Parathyroid adenoma (tissue), 2 donors: ENCODE data around the gene DCAF15.
A peak's percentile ranks its signal among the peaks of the same experiment; 100 is the strongest.

Source experiments
- H2AFZ ChIP-seq: fragments of 300-600 bp; sonication (generic); one replicate; pipeline ENCODE4 v1.7.0; 2017; ENCODE audit warnings: antibody characterized with exemption, mild to moderate bottlenecking
- H3K27ac ChIP-seq: fragments of 300-600 bp; sonication (generic); one replicate; pipeline ENCODE4 v1.7.0; 2017
- H3K27me3 ChIP-seq: fragments of 300-600 bp; sonication (generic); one replicate; pipeline ENCODE4 v1.7.0; 2017; ENCODE audit warnings: low read length; ENCODE audit not compliant: control insufficient read depth, insufficient read depth
- H3K36me3 ChIP-seq: fragments of 300-600 bp; sonication (generic); one replicate; pipeline ENCODE4 v1.7.0; 2017; ENCODE audit warnings: low read length; ENCODE audit not compliant: control insufficient read depth, insufficient read depth
- H3K4me1 ChIP-seq: fragments of 300-600 bp; sonication (generic); one replicate; pipeline ENCODE4 v1.7.0; 2017; ENCODE audit warnings: control low read depth
- H3K4me2 ChIP-seq: fragments of 300-600 bp; sonication (generic); one replicate; pipeline ENCODE4 v1.7.0; 2017; ENCODE audit warnings: low read length
- H3K4me3 ChIP-seq: fragments of 300-600 bp; sonication (generic); one replicate; pipeline ENCODE4 v1.7.0; 2017; ENCODE audit warnings: low read depth, low read length
- H3K79me2 ChIP-seq: fragments of 300-600 bp; sonication (generic); one replicate; pipeline ENCODE4 v1.7.0; 2017; ENCODE audit warnings: control low read depth
- H3K9ac ChIP-seq: fragments of 300-600 bp; sonication (generic); one replicate; pipeline ENCODE4 v1.7.0; 2017; ENCODE audit warnings: mild to moderate bottlenecking
- H3K9me3 ChIP-seq: fragments of 300-600 bp; sonication (generic); one replicate; pipeline ENCODE4 v1.7.0; 2017; ENCODE audit warnings: low read length; ENCODE audit not compliant: control insufficient read depth
- CTCF ChIP-seq: fragments of 300-600 bp; sonication (generic); IDR thresholded peaks from one replicate; pipeline ENCODE4 v1.7.0; 2017; ENCODE audit warnings: antibody characterized with exemption, mild to moderate bottlenecking
- donor health status: primary hyperparathyroidism.

DCAF15 gene

GRCh38 chr19:13946414-13946813, 5.9 kb upstream of the DCAF15 start:
- no peaks in the 10 kb centered on the region for H3K4me1 ChIP-seq
- TF ChIP-seq CTCF, result no peak
- no peaks in the 10 kb centered on the region for H3K27me3 ChIP-seq
- H3K36me3 ChIP-seq, result no peaks in the 10 kb centered on the region
- no peaks in the 10 kb centered on the region for H3K79me2 ChIP-seq
- H2AFZ ChIP-seq, result no peak overlapping the region
- no peak overlapping the region for H3K4me3 ChIP-seq
- no peak overlapping the region for H3K4me2 ChIP-seq
- H3K9ac ChIP-seq, result no peak overlapping the region
- H3K9me3 ChIP-seq, result no peaks in the 10 kb centered on the region
- H3K27ac ChIP-seq, result no peak overlapping the region

GRCh38 chr19:13951043-13951442, 1.3 kb upstream of the DCAF15 start:
- Histone ChIP-seq H2AFZ (peak overlapping the region; percentile 38), H3K27ac (no peak overlapping the region), H3K4me3 (no peak overlapping the region), H3K36me3 (no peaks in the 10 kb centered on the region), H3K27me3 (no peaks in the 10 kb centered on the region), H3K9ac (no peak overlapping the region), H3K4me1 (peaks cover 12% of the 10 kb centered on the region), H3K9me3 (no peaks in the 10 kb centered on the region), H3K4me2 (no peak overlapping the region), H3K79me2 (peaks cover 12% of the 10 kb centered on the region)
- TF ChIP-seq CTCF, result no peak

GRCh38 chr19:13951799-13952153, 533 bp upstream of the DCAF15 start:
- Histone ChIP-seq H3K27ac (peak overlapping the region; percentile 70), H3K36me3 (no peaks in the 10 kb centered on the region), H3K4me3 (peak overlapping the region; percentile 56), H2AFZ (peak overlapping the region; percentile 91), H3K4me1 (peaks cover 12% of the 10 kb centered on the region), H3K9ac (peak overlapping the region; percentile 11), H3K4me2 (peak overlapping the region; percentile 91), H3K79me2 (peaks cover 12% of the 10 kb centered on the region), H3K27me3 (no peaks in the 10 kb centered on the region), H3K9me3 (no peaks in the 10 kb centered on the region)
- TF ChIP-seq CTCF, result no peak

GRCh38 chr19:13952931-13953531, 722 bp downstream of the DCAF15 start:
- H3K79me2 ChIP-seq, result peaks cover 12% of the 10 kb centered on the region
- peak overlapping the region; percentile 58 for H2AFZ ChIP-seq
- no peak overlapping the region for H3K9ac ChIP-seq
- TF ChIP-seq CTCF, result peak; percentile 10
- H3K27ac ChIP-seq, result peak overlapping the region; percentile 54
- H3K4me1 ChIP-seq, result peaks cover 12% of the 10 kb centered on the region
- H3K9me3 ChIP-seq, result no peaks in the 10 kb centered on the region
- H3K4me3 ChIP-seq, result peak overlapping the region; percentile 74
- H3K27me3 ChIP-seq, result no peaks in the 10 kb centered on the region
- peak overlapping the region; percentile 72 for H3K4me2 ChIP-seq
- no peaks in the 10 kb centered on the region for H3K36me3 ChIP-seq

- H3K27me3 ChIP-seq, result no peaks in the 10 kb centered on the region
- H3K27ac ChIP-seq, result no peak overlapping the region
- no peak overlapping the region for H3K4me3 ChIP-seq
- no peaks in the 10 kb centered on the region for H3K36me3 ChIP-seq
- no peak for TF ChIP-seq CTCF
- no peak overlapping the region for H2AFZ ChIP-seq
- H3K9ac ChIP-seq, result no peak overlapping the region
- H3K4me1 ChIP-seq, result peaks cover 12% of the 10 kb centered on the region
- H3K79me2 ChIP-seq, result peaks cover 12% of the 10 kb centered on the region
- no peaks in the 10 kb centered on the region for H3K9me3 ChIP-seq
- H3K4me2 ChIP-seq, result no peak overlapping the region
These were observed 1.9 kb downstream of the DCAF15 start for GRCh38 chr19:13954185-13954584.
